ENCODE measurements around the gene PLXNB2.

Gene PLXNB2

GRCh38 chr22:50310031-50310722, 2.7 kb upstream of the PLXNB2 start:
- no peak for DNase-seq

GRCh38 chr22:50309601-50309991, 2.1 kb upstream of the PLXNB2 start:
- no peak for DNase-seq

- no peak for DNase-seq
Measured at GRCh38 chr22:50308986-50309600, 1.6 kb upstream of the PLXNB2 start.

- DNase-seq: no peak
Measured at GRCh38 chr22:50308597-50308935, 1.1 kb upstream of the PLXNB2 start.

- no peak for DNase-seq
Measured at GRCh38 chr22:50307890-50308596, 597 bp upstream of the PLXNB2 start.

- DNase-seq: peak; percentile 28
Measured at GRCh38 chr22:50305923-50306566, 1.4 kb downstream of the PLXNB2 start.

GRCh38 chr22:50305393-50305922, 2.0 kb downstream of the PLXNB2 start:
- no peak for DNase-seq

GRCh38 chr22:50304528-50305392, 2.7 kb downstream of the PLXNB2 start:
- no peak for DNase-seq

- no peak for DNase-seq
Measured at GRCh38 chr22:50303848-50304527, 3.5 kb downstream of the PLXNB2 start.

GRCh38 chr22:50303515-50303847, 4.0 kb downstream of the PLXNB2 start:
- no peak for DNase-seq

- no peak for DNase-seq
Measured at GRCh38 chr22:50302564-50302963, 4.9 kb downstream of the PLXNB2 start.

- DNase-seq: no peak
Measured at GRCh38 chr22:50302041-50302541, 5.4 kb downstream of the PLXNB2 start.

- no peak for DNase-seq
Measured at GRCh38 chr22:50301581-50301991, 5.9 kb downstream of the PLXNB2 start.

GRCh38 chr22:50300620-50301257, 6.7 kb downstream of the PLXNB2 start:
- no peak for DNase-seq

- no peak for DNase-seq
Measured at GRCh38 chr22:50299785-50300619, 7.4 kb downstream of the PLXNB2 start.

- DNase-seq: no peak
Measured at GRCh38 chr22:50298937-50299784, 8.3 kb downstream of the PLXNB2 start.

- no peak for DNase-seq
Measured at GRCh38 chr22:50298266-50298637, 9.2 kb downstream of the PLXNB2 start.

GRCh38 chr22:50297510-50298265, 9.8 kb downstream of the PLXNB2 start:
- DNase-seq: no peak

Data from NCI-H748 treated with DMSO at 0.1 percent for 48 hours (cell line).